GM19452 (cell line): ENCODE data around the gene AFF3.
"Not testable (repeated sequence)": the region's sequence is repeated elsewhere in the genome, so short reads cannot be mapped to it uniquely, and the experiment has no call there.

Experiments
- ATAC-seq: cut with Tn5 transposase; IDR thresholded peaks from one replicate; pipeline ENCODE4 v1.9.1; 2021; ENCODE audit not compliant: unreplicated experiment

Gene AFF3

DNA sequence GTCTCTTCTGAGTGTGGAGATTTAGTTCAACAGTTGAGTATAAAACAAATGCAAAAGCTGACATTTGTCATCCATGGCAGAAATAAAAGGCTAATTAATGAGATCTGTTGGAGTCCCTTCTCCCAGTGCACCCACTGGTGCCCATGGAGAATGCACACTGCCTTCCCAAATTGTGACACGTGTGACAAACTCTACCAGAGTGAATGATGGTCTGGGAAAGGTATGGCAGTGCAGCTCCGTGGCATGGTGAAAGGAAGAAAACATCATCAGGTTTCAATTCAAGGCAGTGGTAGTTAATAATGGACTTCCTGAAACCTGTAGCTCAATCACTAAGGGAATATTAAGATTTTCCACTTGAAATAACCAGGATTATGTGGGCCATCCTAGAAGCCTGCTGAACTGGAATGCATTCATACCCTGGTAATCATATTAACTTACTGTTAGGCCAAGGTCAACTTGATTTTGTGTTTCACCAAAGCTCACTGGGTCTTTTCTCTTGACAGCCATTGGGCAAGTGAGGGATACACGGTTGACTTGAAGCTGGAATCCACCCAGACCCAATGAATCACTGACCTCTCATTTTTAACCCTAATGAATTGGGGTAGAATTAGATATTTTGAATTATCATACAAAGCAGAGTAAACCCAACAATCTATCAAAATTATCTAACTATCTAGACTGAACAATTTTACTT lies 167.6 kb downstream of the AFF3 start:
- ATAC-seq: no peak

DNA sequence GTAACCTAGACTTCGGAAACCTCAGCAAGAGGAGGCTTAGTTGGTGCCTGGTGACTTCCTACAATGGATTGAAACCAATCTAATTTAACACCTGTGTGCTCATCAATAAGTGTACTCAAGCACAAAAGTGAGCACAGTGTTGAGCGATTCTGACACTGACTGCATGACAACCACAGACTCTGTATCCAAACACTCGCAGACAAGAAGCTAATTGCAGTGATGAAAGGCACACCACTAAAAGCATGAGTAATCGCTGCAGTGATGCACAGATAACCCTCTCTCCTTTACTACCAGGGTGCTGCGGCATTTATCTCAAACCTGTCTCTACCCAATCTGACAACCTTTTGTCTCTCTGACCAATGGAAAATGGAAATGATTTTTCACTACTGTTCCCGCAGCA lies 168.1 kb downstream of the AFF3 start:
- ATAC-seq: no peak

DNA sequence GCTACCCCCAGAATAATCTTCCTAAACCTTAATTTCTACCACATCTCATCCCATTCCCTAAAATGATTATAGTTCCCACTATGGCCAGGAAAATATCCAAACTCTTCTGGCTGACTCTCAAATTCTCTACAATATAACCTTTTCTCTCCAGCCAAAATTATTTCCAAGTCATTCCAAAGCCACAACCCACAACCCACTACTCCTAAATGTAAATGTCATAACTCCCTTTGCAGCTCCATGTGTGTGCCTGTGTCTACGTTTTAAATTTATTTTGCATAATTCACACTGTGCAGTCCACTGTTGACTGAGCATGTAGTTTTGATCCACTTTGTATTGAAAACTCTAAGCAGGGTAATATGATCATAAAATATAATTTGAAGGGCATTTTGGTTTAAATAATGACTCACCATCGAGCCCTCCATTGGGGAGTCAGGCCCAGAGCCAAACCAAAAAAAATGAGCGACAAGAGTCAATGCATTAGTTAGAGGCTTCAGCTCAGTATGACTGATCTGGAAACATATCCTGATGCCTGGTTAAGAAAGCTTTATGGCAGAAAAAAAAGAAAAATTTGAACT lies 171.0 kb downstream of the AFF3 start:
- ATAC-seq: no peak

DNA sequence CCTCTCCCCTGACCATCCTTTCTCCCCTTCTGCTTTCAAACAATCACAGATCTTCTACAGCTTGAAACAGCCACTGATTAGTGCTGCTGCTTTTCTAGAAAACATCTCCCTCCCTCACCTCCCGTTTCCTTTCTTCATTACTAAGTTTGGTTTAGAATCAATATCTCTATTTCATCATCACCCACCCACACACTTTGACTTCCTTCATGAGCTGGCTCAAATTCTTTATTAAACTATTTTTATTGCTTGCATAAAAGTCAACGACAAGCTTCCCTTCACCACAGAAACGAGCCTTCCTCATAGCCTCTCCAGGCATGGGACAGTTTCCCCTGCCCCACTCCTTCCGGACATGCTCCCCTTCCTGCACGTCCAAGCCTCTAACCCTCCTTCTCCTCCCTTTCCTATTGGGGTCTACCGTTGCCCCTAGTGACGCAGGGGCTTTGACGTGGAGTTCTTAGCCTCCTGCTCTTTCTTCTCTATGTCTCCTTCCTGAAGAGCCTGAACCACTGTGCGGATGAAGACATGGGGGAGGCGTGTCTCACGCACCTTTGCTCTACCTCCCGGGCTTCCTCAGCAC lies 172.0 kb downstream of the AFF3 start:
- no peak for ATAC-seq

DNA sequence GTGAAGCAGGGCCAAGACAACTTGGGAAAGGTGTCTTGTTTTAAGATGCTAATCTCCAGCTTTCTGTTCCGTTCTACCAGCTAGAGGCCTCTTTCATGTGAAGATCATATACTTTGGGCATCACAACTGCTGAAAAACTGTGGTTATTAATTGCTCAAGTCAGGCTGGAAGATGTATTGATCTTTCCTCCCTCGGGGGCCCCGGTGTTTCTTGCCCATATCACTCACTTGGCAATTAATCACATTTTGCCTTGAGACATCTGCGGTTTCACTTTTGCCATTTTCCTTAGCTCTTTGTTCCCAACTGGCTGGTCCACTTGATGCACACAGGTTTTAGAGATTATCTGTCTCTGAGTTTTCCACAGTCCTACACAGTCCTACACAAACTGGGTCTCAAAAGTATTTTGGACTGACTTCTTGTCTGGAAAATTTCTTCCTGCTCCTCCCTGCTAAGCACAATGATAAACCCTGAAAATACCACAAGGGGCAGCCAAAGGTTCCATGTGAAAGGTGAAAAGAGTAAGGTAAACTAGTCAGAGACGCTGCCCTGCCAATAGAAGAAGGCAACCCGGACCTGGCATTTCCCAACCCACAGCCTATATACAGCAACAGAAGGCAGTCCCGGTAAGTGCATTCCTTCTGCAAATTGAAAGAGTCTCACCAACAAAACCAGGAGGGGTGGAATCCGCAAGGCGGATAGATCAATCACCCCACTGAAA lies 181.0 kb downstream of the AFF3 start:
- ATAC-seq: no peak

DNA sequence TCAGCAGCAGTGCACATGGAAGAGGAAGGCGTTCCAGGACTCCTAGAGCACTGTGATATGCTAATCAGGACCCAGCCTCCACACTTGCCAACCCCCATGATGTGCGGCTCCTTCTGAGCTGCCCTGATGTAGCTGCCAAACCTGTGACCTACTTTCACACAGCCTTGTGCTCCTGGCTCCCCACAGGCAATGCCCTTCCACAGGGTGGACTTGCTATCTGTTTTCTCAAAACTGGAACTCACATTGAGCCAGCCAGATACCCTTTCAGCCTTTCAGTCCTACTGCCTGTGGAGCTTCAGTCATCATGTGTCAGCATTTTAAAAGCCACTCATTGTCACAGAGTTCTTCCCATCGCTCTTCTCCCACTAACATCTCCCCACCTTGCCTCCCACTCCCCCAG lies 181.6 kb downstream of the AFF3 start:
- no peak for ATAC-seq

DNA sequence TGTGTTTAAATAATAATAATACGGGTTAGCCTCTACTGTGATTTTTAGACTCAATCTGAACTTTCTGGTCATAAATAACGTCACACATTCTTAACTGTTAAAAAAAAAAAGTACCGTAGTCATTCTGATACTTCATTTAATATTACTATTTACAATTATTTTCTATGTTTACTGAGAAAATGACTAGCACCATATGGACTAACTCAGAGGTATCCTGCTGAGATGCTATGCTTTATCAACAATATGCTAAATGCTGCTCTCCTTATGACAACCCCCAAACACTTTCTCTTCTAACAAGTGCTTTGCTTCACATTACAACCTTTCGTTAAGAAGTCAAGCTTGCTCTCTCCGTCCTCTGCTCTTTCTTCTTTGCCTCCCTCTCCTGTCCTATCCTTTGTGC lies 182.1 kb downstream of the AFF3 start:
- no peak for ATAC-seq

DNA sequence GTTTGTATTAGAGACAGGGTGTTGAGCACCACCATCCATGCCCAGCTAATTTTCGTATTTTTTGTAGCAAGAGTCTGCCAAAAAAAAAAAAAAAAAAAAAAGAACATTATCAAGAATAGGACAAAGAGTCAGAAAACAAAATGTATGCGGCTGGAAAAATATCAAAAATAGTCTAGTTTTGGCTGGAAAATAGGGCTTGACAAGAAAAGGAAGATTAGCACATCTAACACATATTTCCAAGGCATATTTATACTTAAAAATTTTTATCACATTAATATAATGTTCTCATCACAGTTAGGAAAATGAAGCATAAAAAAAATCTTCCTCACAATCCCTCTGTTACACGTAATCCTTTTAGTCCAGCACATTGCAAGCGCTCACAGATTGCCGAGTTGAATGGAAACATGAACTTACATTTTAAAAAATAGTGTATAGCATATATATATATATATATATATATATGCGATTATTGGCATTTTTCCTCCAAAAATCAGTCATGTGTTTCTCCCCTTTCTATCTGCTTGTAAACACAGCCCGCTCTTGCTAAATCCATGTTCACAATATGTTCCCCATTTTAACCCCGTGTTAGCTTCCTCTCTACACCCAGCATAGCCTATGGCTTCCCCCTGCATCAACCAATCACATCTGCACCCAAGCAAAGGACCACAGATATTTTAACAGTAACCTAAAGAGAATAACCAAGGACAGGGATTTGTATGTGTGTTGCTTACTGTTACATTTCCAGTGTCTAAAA lies 183.0 kb downstream of the AFF3 start:
- no peak for ATAC-seq

DNA sequence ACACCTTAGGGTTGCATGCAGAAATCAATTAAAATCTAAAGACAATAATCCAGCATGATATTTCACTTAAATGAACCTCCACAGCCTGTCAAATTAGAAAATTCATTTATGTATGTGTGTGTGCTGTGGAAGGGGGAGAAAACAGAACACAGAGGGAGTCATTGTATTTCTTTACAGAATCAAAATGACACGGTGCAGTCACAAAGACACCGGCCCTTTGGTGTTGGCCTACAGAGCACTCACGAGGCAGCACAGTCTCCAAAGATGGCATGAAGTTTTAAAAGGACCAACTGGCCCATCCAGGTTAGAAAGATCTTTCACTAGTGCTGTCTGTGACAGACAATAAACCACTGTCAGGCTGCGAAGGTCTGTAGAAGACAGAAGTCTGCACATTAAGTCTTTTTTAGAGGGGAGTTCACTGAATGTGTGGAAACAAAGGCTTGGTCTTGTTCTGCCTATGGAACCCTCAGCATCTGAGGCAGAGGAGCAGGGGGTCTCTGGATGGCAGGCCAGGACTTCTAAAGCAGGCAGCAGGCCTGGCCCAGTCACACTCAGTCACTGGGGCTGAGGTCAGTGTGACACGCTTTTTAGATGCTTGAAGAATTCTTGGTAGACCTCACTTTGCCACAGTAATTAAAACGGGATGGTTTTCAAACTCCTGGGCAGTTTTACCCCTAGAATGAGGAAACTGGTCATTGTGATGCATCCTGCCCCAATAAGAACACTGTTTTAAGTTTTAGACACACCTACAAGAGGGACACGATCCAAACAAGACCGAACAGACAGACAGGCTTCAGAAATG lies 184.9 kb downstream of the AFF3 start:
- no peak for ATAC-seq

DNA sequence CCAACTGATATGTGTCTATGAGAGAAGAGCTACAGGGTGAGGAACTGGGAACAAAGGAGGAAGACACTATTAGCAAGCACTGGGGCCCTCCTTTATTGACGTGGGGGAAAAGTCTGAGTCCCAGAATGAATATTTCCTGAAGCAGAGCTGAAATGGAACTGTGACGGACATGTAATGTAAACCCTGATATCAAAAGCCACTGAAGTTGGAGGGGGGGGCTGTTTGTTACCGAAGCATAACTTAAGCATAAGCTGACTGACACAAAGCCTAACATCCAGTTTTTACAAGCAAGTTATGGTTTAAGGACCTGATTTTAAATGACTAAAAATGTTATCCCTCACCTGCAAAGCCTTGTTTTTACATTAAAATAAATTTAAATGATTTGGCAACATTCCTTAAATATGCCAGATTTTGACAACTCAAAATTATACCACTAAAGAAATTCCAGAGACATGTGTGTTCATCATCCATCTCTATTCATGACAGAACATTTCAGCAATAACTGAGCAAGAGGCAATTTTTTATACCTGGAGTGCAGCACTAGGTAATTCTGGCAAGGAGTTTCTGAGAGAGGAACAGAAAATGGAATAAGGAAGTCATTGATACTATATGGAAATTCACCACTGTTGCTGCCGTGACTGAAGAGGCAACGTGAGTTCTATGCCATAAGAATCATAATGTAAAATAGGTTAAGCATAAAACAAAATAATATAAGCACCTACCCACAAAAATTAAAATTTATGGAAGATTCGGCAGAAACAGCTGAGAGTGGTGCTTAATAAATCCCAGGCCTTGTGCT lies 186.0 kb downstream of the AFF3 start:
- ATAC-seq: no peak

DNA sequence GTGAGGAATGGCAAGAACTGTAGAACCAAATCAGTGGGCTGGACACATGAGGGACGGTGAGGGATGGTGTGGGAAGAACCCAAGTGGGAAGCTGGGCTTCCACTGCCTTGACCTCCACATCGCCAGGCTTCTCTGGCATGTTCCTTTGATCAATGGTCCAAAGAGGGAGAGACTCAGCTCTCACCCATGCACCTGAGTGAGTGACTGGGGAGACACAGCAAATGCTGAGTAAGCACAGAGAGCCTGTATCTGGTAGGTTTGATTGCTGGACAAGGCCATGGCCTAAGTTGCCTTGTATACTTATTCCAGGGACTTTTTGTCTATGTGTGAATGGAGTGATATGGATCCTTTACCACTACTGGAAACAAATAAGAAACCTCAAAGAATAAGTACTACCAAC lies 188.6 kb downstream of the AFF3 start:
- ATAC-seq: no peak

DNA sequence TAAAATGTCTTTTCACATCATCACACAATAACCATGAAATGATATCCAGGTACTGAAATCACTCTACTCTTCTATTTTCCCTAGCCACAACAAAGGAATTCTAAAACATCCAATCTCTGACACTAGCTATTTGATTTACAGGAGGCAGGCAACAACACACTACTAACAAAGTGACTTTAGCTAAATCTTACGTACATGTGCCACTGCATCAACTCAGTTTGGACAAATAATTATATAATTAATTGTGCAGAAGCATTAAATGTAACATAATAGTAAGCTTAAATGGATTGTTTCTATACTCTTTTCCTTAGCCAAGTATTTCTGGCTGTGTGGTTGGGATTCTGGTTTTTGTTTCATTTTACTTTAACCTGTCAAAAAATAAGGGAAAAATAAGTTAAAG lies 192.4 kb downstream of the AFF3 start:
- no peak for ATAC-seq

DNA sequence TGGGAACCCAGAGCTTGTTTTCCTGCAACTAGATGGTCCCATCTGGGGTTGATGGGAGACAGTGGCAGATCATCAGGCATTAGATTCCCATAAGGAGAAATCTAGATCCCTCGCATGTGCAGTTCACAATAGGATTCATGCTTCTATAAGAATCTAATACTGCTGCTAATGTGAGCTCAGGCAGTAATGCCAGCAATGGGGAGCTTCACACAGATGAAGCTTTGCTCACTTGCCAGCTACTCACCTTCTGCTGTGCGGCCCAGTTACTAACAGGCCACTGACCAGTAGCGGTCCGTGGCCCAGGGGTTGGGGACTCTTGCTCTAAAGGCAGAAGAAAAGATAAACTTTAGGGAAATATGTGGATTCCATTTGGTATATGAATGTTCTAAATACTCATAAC lies 192.9 kb downstream of the AFF3 start:
- no peak for ATAC-seq

DNA sequence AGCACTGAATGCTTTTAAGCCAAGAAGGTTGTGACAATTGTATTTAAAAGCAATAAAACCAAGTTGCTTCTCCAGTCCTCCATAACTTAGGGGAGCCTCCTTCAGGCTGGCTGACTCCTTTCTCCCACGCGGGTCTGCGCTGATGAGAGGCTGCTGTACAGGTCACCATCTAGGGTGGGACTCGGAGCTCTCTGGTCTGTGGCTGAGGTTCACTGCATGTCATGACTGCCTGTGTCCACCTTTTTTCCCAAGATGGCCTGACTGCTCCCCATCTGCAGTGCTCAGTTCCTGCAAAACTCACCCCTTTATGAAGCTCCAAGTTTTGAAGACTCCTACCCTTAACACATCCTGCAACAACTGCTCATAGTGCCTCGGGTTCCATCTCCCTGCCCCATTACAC lies 194.4 kb downstream of the AFF3 start:
- no peak for ATAC-seq

DNA sequence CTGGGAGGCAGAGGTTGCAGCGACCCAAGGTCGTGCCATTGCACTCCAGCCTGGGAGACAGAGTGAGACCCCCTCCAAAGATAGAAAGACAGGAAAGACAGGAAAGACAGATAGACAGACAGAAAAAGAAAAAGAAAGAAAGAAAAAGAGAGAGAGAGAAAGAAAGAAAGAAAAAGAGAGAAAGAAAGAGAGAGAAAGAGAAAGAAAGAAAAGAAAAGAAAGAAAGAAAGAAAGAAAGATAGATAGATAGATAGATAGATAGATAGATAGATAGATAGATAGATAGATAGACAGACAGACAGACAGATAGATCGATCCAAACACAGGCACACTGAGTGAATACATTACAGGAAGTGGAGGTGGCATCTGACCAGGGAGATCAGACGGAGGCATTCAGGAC lies 195.0 kb downstream of the AFF3 start:
- ATAC-seq: not testable (repeated sequence)

DNA sequence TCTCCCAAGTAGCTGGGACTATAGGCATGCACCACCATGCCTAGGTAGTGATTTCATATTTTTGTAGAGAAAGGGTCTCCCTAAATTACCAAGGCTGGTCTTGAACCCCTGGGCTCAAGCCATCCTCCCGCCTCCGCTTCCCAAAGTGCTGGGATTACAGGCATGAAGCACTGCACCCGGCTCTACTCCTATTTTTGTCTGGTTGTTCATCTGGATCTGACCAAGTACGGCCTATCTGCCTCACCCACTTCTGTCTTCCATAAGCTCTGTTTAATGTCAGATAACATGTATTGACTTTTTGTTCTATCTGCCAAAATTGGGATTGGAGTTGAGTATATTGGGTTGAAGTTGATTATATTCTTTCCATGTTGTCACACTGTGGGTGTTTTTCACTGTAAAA lies 198.4 kb downstream of the AFF3 start:
- ATAC-seq: no peak

DNA sequence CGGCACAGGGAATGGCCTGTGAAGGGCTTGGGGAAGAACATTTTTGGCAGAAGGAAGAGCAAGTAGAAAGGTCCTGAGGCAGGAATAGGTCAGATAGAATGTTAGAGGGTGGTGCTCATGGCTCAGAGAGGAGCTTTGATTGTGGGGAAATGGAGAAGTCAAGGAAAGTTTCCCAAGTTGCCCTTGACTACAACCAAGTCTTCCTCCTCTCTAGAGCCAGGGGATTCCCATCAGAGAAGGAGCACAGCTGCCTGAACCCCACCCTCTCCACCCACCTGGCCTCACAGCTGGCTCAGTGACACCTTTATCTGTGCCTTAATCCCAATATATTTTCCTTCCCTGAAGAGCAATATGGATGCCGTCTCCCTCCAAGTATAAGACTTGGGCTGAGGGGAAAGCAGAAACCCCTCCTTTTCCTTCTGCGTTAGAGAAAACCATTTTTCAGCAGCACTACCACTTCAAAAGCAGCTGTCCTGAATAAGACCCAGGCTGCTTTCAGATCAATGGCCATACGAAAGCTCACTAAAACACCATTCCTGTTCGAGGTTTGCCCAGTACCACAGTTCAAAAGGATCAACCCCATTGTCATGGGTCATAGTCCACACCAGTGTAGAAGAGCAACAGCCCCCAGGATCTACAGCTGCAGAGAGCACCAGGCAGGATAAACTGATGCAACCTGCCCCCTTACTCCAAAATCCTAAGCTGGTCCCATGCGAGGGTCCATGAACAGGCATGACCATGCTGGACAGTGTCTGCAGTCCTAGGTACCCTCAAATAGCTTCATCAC lies 199.6 kb downstream of the AFF3 start:
- ATAC-seq: no peak

DNA sequence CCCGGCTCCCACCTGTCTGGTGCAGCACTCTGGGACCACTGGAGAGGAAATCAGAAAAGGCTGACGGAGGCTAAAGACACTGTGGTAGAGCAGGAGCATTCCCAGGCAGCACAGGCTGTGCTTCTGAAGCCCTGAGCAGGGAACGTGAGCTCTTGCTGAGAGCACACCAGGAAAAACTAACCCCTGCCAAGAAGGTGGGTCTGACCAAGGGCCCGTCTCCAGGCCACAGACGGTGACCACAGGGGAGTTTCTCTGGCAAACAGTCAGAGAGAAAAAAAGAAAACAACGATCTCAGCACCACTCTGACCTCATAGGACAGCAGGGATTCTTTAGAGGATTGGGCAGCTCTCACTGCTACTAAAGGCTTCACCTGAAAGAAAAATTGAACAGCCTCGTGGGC lies 201.4 kb downstream of the AFF3 start:
- no peak for ATAC-seq

DNA sequence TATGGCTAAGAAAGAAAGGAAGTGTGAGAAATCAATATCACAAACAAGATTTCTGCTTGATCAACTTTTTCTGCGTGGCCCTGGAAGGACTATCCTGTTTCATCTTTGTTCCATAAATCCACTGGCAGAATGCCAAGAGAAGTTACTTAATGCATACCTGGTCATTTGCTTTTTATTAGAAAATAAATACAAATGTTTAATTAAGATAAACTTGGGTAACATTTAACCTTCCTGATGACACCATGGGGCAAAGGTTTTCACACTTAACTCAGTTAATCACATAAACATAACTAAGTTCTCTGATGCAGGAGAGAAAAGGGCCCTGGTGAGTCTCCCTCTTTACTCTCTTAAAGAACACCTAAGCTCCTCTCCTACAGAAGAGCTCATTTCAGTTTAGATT lies 203.3 kb downstream of the AFF3 start:
- ATAC-seq: no peak
